Embryonic facial prominence (tissue), 1 donor: ENCODE results near the gene NXF2.
"Not testable (repeated sequence)": the region's sequence is repeated elsewhere in the genome, so short reads cannot be mapped to it uniquely, and the experiment has no call there.

Source experiments
- DNase-seq: peaks from one replicate; pipeline ENCODE4 v3.0.0-alpha.2; 2016; ENCODE audit errors: extremely low spot score

NXF2 gene, protein sequence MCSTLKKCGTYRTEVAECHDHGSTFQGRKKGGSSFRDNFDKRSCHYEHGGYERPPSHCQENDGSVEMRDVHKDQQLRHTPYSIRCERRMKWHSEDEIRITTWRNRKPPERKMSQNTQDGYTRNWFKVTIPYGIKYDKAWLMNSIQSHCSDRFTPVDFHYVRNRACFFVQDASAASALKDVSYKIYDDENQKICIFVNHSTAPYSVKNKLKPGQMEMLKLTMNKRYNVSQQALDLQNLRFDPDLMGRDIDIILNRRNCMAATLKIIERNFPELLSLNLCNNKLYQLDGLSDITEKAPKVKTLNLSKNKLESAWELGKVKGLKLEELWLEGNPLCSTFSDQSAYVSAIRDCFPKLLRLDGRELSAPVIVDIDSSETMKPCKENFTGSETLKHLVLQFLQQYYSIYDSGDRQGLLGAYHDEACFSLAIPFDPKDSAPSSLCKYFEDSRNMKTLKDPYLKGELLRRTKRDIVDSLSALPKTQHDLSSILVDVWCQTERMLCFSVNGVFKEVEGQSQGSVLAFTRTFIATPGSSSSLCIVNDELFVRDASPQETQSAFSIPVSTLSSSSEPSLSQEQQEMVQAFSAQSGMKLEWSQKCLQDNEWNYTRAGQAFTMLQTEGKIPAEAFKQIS

DNA sequence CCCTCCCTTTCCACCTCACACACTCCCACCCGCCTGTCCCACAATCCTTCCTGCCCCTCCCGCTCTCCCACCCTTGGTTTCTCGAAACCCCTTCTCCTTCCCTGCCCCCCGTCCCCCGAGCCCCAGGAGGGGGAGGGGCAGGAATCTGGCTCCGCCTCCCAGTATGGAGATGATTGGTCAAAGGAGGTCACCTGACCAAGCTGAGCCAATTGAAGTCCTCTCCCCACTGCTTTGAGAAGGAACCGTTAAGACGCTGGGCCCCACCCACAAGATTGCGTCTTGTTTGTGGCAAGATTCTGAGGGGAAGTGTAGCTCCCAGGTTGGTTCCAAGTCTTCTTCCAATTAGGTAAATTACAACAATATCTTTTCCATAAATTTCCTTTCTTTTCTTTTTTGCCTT is at the start of gene NXF2:
Gene NXF2, plus strand, starts transcription at position 275 of the 400 bp plus-strand sequence. CDS start 59,912 bp downstream, outside the sequence.
- not testable (repeated sequence) for DNase-seq

DNA sequence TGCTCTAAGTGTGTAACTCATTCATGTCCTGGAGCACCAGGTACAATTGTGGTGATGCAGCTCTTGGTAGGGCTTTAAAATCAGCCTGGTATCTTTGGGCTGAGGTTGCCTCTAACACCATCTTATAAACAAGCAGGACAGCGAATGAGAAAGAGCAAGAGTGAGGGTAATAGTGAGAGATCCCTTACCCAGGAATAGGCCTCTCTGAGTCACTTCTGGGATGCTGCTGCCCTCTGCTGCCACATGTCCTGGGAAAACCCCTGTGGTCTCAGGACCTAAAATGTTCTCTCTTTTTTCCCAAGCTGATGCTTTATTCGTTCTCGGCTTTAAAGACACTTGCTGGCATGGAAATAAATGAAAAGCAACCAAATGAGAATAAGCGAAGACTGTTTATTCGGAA is 39.0 kb upstream of the NXF2 start:
- DNase-seq, result not testable (repeated sequence)

- DNase-seq, result not testable (repeated sequence)
These were observed 32.0 kb upstream of the NXF2 start, which contains the start of gene TCP11X1 for GRCh38 chrX:102214986-102215385. Gene TCP11X1 (plus strand): TSS chrX:102215301.

- DNase-seq, result not testable (repeated sequence)
These were observed 30.5 kb upstream of the NXF2 start for GRCh38 chrX:102216497-102216896.

DNA sequence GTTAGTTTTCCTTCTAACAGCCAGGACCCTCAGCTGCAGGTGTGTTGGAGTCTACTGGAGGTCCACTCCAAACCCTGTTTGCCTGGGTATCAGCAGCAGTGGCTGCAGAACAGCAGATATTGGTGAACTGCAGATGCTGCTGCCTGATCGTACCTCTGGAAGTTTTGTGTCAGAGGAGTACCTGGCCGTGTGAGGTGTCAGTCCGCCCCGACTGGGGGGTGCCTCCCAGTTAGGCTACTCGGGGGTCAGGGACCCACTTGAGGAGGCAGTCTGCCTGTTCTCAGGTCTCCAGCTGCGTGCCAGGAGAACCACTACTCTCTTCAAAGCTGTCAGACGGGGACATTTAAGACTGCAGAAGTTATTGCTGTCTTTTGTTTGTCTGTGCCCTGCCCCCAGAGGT is 11.3 kb upstream of the NXF2 start:
- not testable (repeated sequence) for DNase-seq

DNA sequence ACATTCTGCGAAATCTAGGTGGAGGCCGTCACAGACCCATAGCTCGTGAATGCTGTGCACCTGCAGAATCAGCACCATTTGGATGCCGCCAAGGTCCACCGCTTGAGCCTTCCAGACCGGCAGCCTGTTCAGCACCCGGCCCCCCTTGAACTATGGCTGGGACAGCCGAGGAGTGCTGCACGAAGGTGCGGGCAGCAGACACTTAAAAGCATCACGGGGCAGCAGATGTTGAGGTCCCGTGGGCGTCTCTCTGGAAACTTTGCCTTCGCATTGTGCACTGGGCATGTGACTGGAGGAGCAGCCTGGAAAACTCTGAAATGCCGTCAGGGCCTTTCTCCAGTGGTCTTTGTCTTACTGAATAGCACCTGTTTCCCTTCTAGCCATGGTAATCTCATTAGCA is 6.7 kb upstream of the NXF2 start:
- DNase-seq, result not testable (repeated sequence)

- DNase-seq, result not testable (repeated sequence)
These were observed 25.3 kb downstream of the NXF2 start for GRCh38 chrX:102272231-102272630.

DNA sequence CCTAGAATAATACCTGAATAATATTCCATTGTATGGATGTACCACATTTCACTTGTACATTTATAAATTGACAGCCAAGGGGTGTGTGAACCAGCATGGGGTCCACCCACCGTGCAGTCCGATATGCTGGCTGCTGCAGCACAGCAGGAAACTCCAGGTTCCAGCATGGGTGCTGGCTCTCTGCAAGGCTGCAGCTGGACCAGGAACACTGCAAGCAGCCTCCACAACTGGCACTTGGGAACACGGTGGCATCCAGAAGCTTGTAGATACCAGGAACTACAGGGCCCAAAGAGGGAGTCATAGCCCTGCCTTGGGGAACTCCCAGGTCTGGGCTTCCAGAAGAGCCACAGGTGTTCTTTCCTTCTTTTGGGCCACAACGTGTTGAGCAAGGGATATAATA is 91.2 kb downstream of the NXF2 start:
- DNase-seq, result no peak

GRCh38 chrX:102339312-102340298 is 92.6 kb downstream of the NXF2 start:
- DNase-seq, result no peak

DNA sequence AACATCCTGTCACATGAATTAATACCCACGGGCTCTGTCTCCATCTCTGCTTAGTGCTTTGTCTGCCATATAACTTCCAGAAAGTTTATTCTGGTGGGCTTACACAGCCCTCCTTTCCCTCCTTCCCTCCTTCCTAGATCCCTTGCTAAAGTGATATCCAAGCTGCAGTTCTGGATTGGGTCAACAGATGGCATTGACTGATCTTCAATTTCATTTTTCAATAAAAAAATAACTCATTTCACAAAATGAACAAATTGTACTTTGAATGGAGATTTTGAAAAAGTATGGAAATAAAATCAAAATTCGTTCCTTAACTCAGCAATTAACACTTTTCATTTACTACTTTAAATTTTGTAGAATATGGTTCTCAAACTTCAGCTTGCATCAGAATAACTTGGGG is 94.9 kb downstream of the NXF2 start:
- DNase-seq, result no peak

DNA sequence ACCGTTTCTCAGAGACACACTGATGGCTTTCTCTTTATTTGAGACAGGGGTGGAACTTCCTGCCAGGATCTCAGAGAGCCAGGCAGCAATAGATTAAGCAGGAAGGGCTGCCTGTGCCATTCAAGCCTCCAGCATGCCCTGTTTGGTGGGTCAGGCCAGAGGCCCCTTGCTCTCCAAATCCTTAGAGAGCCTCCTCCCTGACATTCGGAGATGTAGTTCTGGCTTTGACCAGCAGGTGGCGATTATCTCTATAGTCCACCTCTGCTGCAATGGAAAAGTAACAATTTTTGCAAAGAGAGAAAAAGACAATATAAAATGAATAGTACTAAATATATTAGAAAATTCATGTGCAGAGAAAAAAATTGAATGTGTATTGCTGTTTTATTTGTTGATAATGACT is 98.9 kb downstream of the NXF2 start:
- DNase-seq, result no peak
